H1 (cell line): ENCODE measurements around the gene NLRP6. TPM values are rescaled to one million over a fixed set of nuclear protein-coding genes. Genes with fewer than 3 reads are reported as not detected.
A peak's percentile ranks its signal among the peaks of the same experiment; 100 is the strongest.

ENCODE experiments used
- CTCF ChIA-PET: fragments of 300-600 bp; sonication (Branson Sonifier 250); formaldehyde crosslinking; loops from one replicate; lab custom pipeline; 2021; ENCODE audit not compliant: partially characterized antibody; lab: Charles Lee
- POLR2A ChIA-PET: fragments of 300-600 bp; sonication (Branson Sonifier 250); formaldehyde crosslinking; loops from one replicate; lab custom pipeline; 2021; ENCODE audit warnings: inconsistent platforms; ENCODE audit not compliant: partially characterized antibody; lab: Charles Lee
- DNase-seq, 2 experiments: peaks; one replicate each; pipeline versions ENCODE4 v3.0.0 to v3.0.0-alpha.2; 2010 to 2022; ENCODE audit warnings: low spot score in 2 of 2, low read depth in 1 of 2, mixed read lengths in 1 of 2
- FAIRE-seq: peaks from 2 replicates; lab custom pipeline; 2011; peaks lifted over from hg19 to GRCh38; lab: Jason Lieb, UNC
- H2AFZ ChIP-seq: 2 replicates; pipeline ENCODE4 v1.8.1; 2012; ENCODE audit warnings: low read length, inconsistent platforms
- H2AK5ac ChIP-seq: 2 replicates; pipeline ENCODE4 v1.6.1; 2013; ENCODE audit warnings: low read depth, low read length
- H2BK120ac ChIP-seq: replicated peaks from 2 replicates; pipeline ENCODE3; 2013; ENCODE audit warnings: low read depth, low read length, inconsistent platforms
- H2BK12ac ChIP-seq: 2 replicates; pipeline ENCODE4 v1.6.1; 2013; ENCODE audit warnings: low read depth, low read length
- H2BK15ac ChIP-seq: 2 replicates; pipeline ENCODE4 v1.6.1; 2013; ENCODE audit warnings: low read length
- H2BK20ac ChIP-seq: 2 replicates; pipeline ENCODE4 v1.6.1; 2013; ENCODE audit warnings: low read length
- H2BK5ac ChIP-seq: 2 replicates; pipeline ENCODE4 v1.6.1; 2013; ENCODE audit warnings: low read depth, low read length
- H3K14ac ChIP-seq: 2 replicates; pipeline ENCODE4 v1.6.1; 2013; ENCODE audit warnings: inconsistent platforms; ENCODE audit not compliant: insufficient read length
- H3K18ac ChIP-seq: 2 replicates; pipeline ENCODE4 v1.6.1; 2013; ENCODE audit warnings: low read length; ENCODE audit errors: extremely low read depth
- H3K23ac ChIP-seq: 2 replicates; pipeline ENCODE4 v1.6.1; 2013; ENCODE audit warnings: inconsistent platforms; ENCODE audit not compliant: insufficient read length
- H3K23me2 ChIP-seq: 2 replicates; pipeline ENCODE4 v1.6.1; 2013; ENCODE audit warnings: low read depth, low read length
- H3K27ac ChIP-seq: 2 replicates; pipeline ENCODE4 v1.6.1; 2011; ENCODE audit warnings: low read depth, low read length, inconsistent platforms
- H3K27me3 ChIP-seq, 4 experiments: replicated peaks in 1 of 4; 1 replicate in 1 of 4; 2 replicates in 3 of 4; pipeline versions ENCODE4 v1.6.1 to v1.8.1; 2011 to 2013; ENCODE audit warnings: low read length in 3 of 4, mild to moderate bottlenecking in 3 of 4, inconsistent platforms in 2 of 4, mixed read lengths in 2 of 4, moderate library complexity in 1 of 4; ENCODE audit not compliant: control insufficient read depth in 3 of 4, insufficient read depth in 3 of 4; ENCODE audit errors: extremely low read depth in 1 of 4
- H3K36me3 ChIP-seq, 4 experiments: 2 replicates each; pipeline versions ENCODE4 v1.6.1 to v1.8.1; 2011 to 2013; ENCODE audit warnings: mild to moderate bottlenecking in 4 of 4, low read length in 3 of 4, moderate library complexity in 2 of 4, control low read depth in 1 of 4, inconsistent platforms in 1 of 4; ENCODE audit not compliant: insufficient read depth in 4 of 4, control insufficient read depth in 2 of 4
- H3K4ac ChIP-seq: replicated peaks from 2 replicates; pipeline ENCODE3; 2013; ENCODE audit warnings: low read length, low read depth, mixed read lengths, inconsistent platforms; ENCODE audit not compliant: insufficient read length
- H3K4me1 ChIP-seq, 4 experiments: replicated peaks in 1 of 4; 1 replicate in 1 of 4; 2 replicates in 3 of 4; pipeline versions ENCODE4 v1.6.1 to v1.8.1; 2011 to 2013; ENCODE audit warnings: low read length in 3 of 4, inconsistent platforms in 2 of 4, mixed read lengths in 1 of 4; ENCODE audit not compliant: insufficient read depth in 4 of 4, control insufficient read depth in 3 of 4
- H3K4me2 ChIP-seq, 2 experiments: 2 replicates each; pipeline versions ENCODE4 v1.6.1 to v1.8.1; 2011 to 2013; ENCODE audit warnings: low read depth in 2 of 2, low read length in 2 of 2, control low read depth in 1 of 2, inconsistent platforms in 1 of 2, mild to moderate bottlenecking in 1 of 2; ENCODE audit not compliant: insufficient read depth in 1 of 2
- H3K4me3 ChIP-seq, 4 experiments: fragments of 200-600, 300-600 bp in 1 of 4; sonication (generic), shearing (Covaris generic), sonication (Bioruptor Twin) in 1 of 4; 2 replicates each; pipeline versions ENCODE4 v1.5.1 to v1.8.1; 2011 to 2016; ENCODE audit warnings: low read length in 4 of 4, low read depth in 3 of 4, control low read depth in 2 of 4, inconsistent platforms in 2 of 4, mild to moderate bottlenecking in 2 of 4, mixed read lengths in 1 of 4, moderate library complexity in 1 of 4; ENCODE audit not compliant: insufficient read depth in 2 of 4; ENCODE audit errors: extremely low read depth in 1 of 4
- H3K56ac ChIP-seq: replicated peaks from 2 replicates; pipeline ENCODE3; 2013; ENCODE audit warnings: low read depth, mild to moderate bottlenecking, mixed read lengths, low read length, inconsistent platforms; ENCODE audit not compliant: insufficient read length
- H3K79me1 ChIP-seq: 2 replicates; pipeline ENCODE4 v1.6.1; 2013; ENCODE audit warnings: low read depth, low read length, control low read depth
- H3K79me2 ChIP-seq, 2 experiments: 2 replicates each; pipeline versions ENCODE4 v1.6.1 to v1.8.1; 2012 to 2013; ENCODE audit warnings: low read length in 2 of 2, mild to moderate bottlenecking in 2 of 2, inconsistent platforms in 1 of 2; ENCODE audit not compliant: insufficient read depth in 2 of 2, control insufficient read depth in 1 of 2
- H3K9ac ChIP-seq, 4 experiments: replicated peaks in 1 of 4; 1 replicate in 1 of 4; 2 replicates in 3 of 4; pipeline versions ENCODE4 v1.6.1 to v1.8.1; 2011 to 2013; ENCODE audit warnings: low read depth in 3 of 4, low read length in 3 of 4, control low read depth in 2 of 4, mild to moderate bottlenecking in 2 of 4, moderate library complexity in 2 of 4, inconsistent platforms in 1 of 4; ENCODE audit errors: extremely low read depth in 1 of 4
- H3K9me3 ChIP-seq, 2 experiments: 2 replicates each; pipeline versions ENCODE4 v1.6.1 to v1.8.1; 2012 to 2013; ENCODE audit warnings: mild to moderate bottlenecking in 2 of 2, moderate library complexity in 2 of 2, control low read depth in 1 of 2, inconsistent platforms in 1 of 2, low read depth in 1 of 2, low read length in 1 of 2, mixed read lengths in 1 of 2; ENCODE audit not compliant: insufficient read depth in 2 of 2
- H4K20me1 ChIP-seq, 2 experiments: replicated peaks in 1 of 2; 2 replicates each; pipeline versions ENCODE3 to v1.8.1; 2011 to 2013; ENCODE audit warnings: inconsistent platforms in 2 of 2, low read length in 2 of 2, mild to moderate bottlenecking in 1 of 2; ENCODE audit not compliant: insufficient read depth in 2 of 2, control insufficient read depth in 1 of 2
- H4K5ac ChIP-seq: 2 replicates; pipeline ENCODE4 v1.6.1; 2013; ENCODE audit warnings: low read length, low read depth, mixed read lengths, inconsistent platforms; ENCODE audit not compliant: insufficient read length
- H4K8ac ChIP-seq: 2 replicates; pipeline ENCODE4 v1.8.0; 2013; ENCODE audit warnings: mild to moderate bottlenecking, moderate library complexity, low read length, inconsistent platforms; ENCODE audit not compliant: insufficient read depth; ENCODE audit errors: extremely low read depth
- H4K91ac ChIP-seq: replicated peaks from 2 replicates; pipeline ENCODE3; 2013; ENCODE audit warnings: low read length, mixed read lengths, inconsistent platforms; ENCODE audit not compliant: insufficient read length
- ATF2 ChIP-seq: IDR thresholded peaks from 2 replicates; pipeline ENCODE4 v1.6.1; 2012; ENCODE audit warnings: low read length, inconsistent platforms
- CEBPB ChIP-seq: IDR thresholded peaks from 2 replicates; pipeline ENCODE4 v1.6.1; 2012; ENCODE audit warnings: low read depth, low read length
- HDAC6 ChIP-seq: IDR thresholded peaks from one replicate; pipeline ENCODE4 v1.7.1; 2012; ENCODE audit warnings: low read depth, mild to moderate bottlenecking, inconsistent platforms, low read length, moderate library complexity
- JUN ChIP-seq: IDR thresholded peaks from 2 replicates; pipeline ENCODE4 v1.6.1; 2011; ENCODE audit warnings: low read depth, mild to moderate bottlenecking, improper control_type of control experiment, low read length
- JUND ChIP-seq: IDR thresholded peaks from 2 replicates; pipeline ENCODE4 v1.6.1; 2011; ENCODE audit warnings: mild to moderate bottlenecking, improper control_type of control experiment, low read length
- MAX ChIP-seq: IDR thresholded peaks from 2 replicates; pipeline ENCODE4 v1.6.1; 2012; ENCODE audit warnings: inconsistent platforms
- RFX5 ChIP-seq: IDR thresholded peaks from 2 replicates; pipeline ENCODE4 v1.6.1; 2011; ENCODE audit warnings: low read depth, low read length, improper control_type of control experiment, borderline replicate concordance
- RXRA ChIP-seq: IDR thresholded peaks from 2 replicates; pipeline ENCODE4 v1.6.1; 2011; ENCODE audit warnings: low read depth, mild to moderate bottlenecking, low read length, moderate library complexity; ENCODE audit not compliant: insufficient read depth
- SP4 ChIP-seq: IDR thresholded peaks from 2 replicates; pipeline ENCODE4 v1.6.1; 2012; ENCODE audit warnings: low read length, inconsistent platforms
- TEAD4 ChIP-seq: IDR thresholded peaks from 2 replicates; pipeline ENCODE4 v1.6.1; 2012; ENCODE audit warnings: low read depth, low read length, inconsistent platforms, mixed read lengths
- WGBS, 2 experiments: shearing (Covaris generic) in 1 of 2; methylation state at CpG; one replicate each; pipeline versions ENCODE4 v1.1.6 to v1.1.7; 2013 to 2015; ENCODE audit warnings: low lambda C conversion rate in 2 of 2, mixed read lengths in 2 of 2, inconsistent platforms in 1 of 2, low coverage in 1 of 2, missing lambda C conversion rate in 1 of 2; ENCODE audit not compliant: insufficient replicate concordance in 2 of 2, insufficient coverage in 1 of 2, insufficient read length in 1 of 2; ENCODE audit errors: extremely low coverage in 1 of 2, missing lambda C conversion rate in 1 of 2; 5-methylcytosine and 5-hydroxymethylcytosine counted together
- polyA plus RNA-seq, 7 experiments: library from polyadenylated mRNA; depleted of rRNA in 3 of 7; stranded (reverse) in 5 of 7; unstranded in 2 of 7; fragments of >200 nt in 5 of 7; fragments of 200-250 nt in 2 of 7; gene quantifications; 1 replicate in 5 of 7; 2 replicates in 1 of 7; 4 replicates in 1 of 7; pipeline versions ENCODE4 v1.2.1 to v1.2.3, GENCODE V29; 2011 to 2013; ENCODE audit warnings: missing spikeins in 2 of 7, mixed read lengths in 2 of 7
- total RNA-seq: library from RNA; stranded (reverse); fragmentation: NEBNext Ultra II Directional; extraction: Animal tissue kit (Norgen Biotek cat#: 25700); gene quantifications from 2 replicates; pipeline ENCODE4 v1.2.1, GENCODE V29; 2021

Gene NLRP6
- total and polyA plus RNA-seq, 2 of the 8 experiments (the other 6 are each of a cell fraction or from before 2014, with no cell fraction given): not detected

- no peak for DNase-seq
- no peak for TF ChIP-seq RFX5
- TF ChIP-seq JUN: no peak
- TF ChIP-seq HDAC6: no peak
- TF ChIP-seq RXRA: no peak
- TF ChIP-seq TEAD4: no peak
- no peak for TF ChIP-seq JUND
- TF ChIP-seq MAX: no peak
- TF ChIP-seq SP4: no peak
- no peak for TF ChIP-seq CEBPB
- TF ChIP-seq ATF2: no peak
Measured at GRCh38 chr11:279040-279965, 1.1 kb downstream of the NLRP6 start.

More at GRCh38 chr11:279040-279965, 1.1 kb downstream of the NLRP6 start:
- FAIRE-seq: no peak
- Histone ChIP-seq H2BK15ac (no peak overlapping the region), H3K56ac (no peak overlapping the region), H3K36me3 (no peaks in the 10 kb centered on the region), H3K79me2 (no peaks in the 10 kb centered on the region), H2AK5ac (no peak overlapping the region), H4K91ac (no peak overlapping the region), H4K8ac (peak overlapping the region; percentile 92), H3K9ac (no peak overlapping the region), H3K9me3 (no peaks in the 10 kb centered on the region), H3K23me2 (no peaks in the 10 kb centered on the region), H2BK20ac (no peak overlapping the region), H3K23ac (no peak overlapping the region), H3K4me1 (peaks cover 0 to 4% (median under 1%) of the 10 kb centered on the region in 4 experiments; a peak in 5 of 7 replicates), H2AFZ (no peak overlapping the region), H2BK5ac (no peak overlapping the region), H4K20me1 (no peaks in the 10 kb centered on the region), H3K79me1 (no peaks in the 10 kb centered on the region), H3K27me3 (peaks cover 0 to 3% (median 1%) of the 10 kb centered on the region in 4 experiments; a peak in 2 of 7 replicates), H3K14ac (no peak overlapping the region), H3K4ac (no peak overlapping the region), H2BK120ac (no peak overlapping the region), H2BK12ac (no peak overlapping the region), H3K18ac (no peak overlapping the region), H3K4me3 (no peak overlapping the region), H4K5ac (no peak overlapping the region), H3K4me2 (peak overlapping the region in 1 of 2 experiments; percentile 19; a peak in 1 of 4 replicates), H3K27ac (no peak overlapping the region)
- POLR2A ChIA-PET: interaction anchor here (0.6 to 1.9 kb wide), 9 partner anchors 8 to 89 kb away, joined by 3 to 6 read pairs (median 4); partner anchors contain the start of genes BET1L, IFITM5, PGGHG and RIC8A
- CTCF ChIA-PET: interaction anchor here (0.6 to 8.6 kb wide), 6 partner anchors 8 to 84 kb away, joined by 3 to 88 read pairs (median 3); no protein-coding TSS in a partner anchor
- 91% methylated on average over 34 of the region's 97 CpGs; no CpG with 5 or more reads in 1 of the 2 experiments for WGBS, 2 experiments
